NCI-H446 (cell line): ENCODE data around the gene MSLN.
"Not testable (repeated sequence)": the region's sequence is repeated elsewhere in the genome, so short reads cannot be mapped to it uniquely, and the experiment has no call there.

Source experiments
- DNase-seq, 2 experiments: peaks; one replicate each; lab custom pipeline; 2025; lab: John Stamatoyannopoulos, UW

MSLN gene

GRCh38 chr16:775236-775796 is 14.8 kb downstream of the MSLN start:
- DNase-seq = no peak

GRCh38 chr16:776298-776697 is 15.8 kb downstream of the MSLN start:
- DNase-seq = not testable (repeated sequence)

- DNase-seq = no peak
These were observed 16.3 kb downstream of the MSLN start for GRCh38 chr16:776824-777223.

- no peak for DNase-seq
These were observed 17.3 kb downstream of the MSLN start for GRCh38 chr16:777826-778225.

- DNase-seq = no peak
These were observed 17.9 kb downstream of the MSLN start for GRCh38 chr16:778447-778846.

- no peak for DNase-seq
These were observed 18.5 kb downstream of the MSLN start for GRCh38 chr16:778909-779527.

- no peak for DNase-seq
These were observed 19.0 kb downstream of the MSLN start for GRCh38 chr16:779561-779960.

GRCh38 chr16:780296-780695 is 19.8 kb downstream of the MSLN start:
- DNase-seq = no peak

GRCh38 chr16:781346-782010 is 20.9 kb downstream of the MSLN start:
- no peak for DNase-seq

- no peak for DNase-seq
These were observed 21.7 kb downstream of the MSLN start for GRCh38 chr16:782258-782657.

GRCh38 chr16:782766-783403 is 22.4 kb downstream of the MSLN start:
- DNase-seq = no peak

- DNase-seq = no peak
These were observed 23.0 kb downstream of the MSLN start for GRCh38 chr16:783404-784161.

GRCh38 chr16:784431-784830 is 23.9 kb downstream of the MSLN start:
- DNase-seq = no peak

- peak in 1 of 2 experiments; percentile 21 for DNase-seq
These were observed 25.3 kb downstream of the MSLN start for GRCh38 chr16:785563-786535.

GRCh38 chr16:787321-787966 is 26.9 kb downstream of the MSLN start:
- DNase-seq = no peak

- DNase-seq = no peak
These were observed 27.5 kb downstream of the MSLN start, which contains the start of gene RPUSD1 for GRCh38 chr16:787978-788398. RPUSD1 (minus strand) TSS chr16:788381; CDS start chr16:787737, 644 bp downstream.

- DNase-seq = peak; percentile 53 to 94
These were observed 28.0 kb downstream of the MSLN start, which contains the start of gene CHTF18 for GRCh38 chr16:788399-789126. CHTF18 (plus strand) TSS chr16:788620; CDS start chr16:788685, 65 bp downstream.

- no peak for DNase-seq
These were observed 28.8 kb downstream of the MSLN start for GRCh38 chr16:789191-789850.

GRCh38 chr16:790086-790485 is 29.6 kb downstream of the MSLN start:
- no peak for DNase-seq
